Measurements from ENCODE around the gene SRGAP3. TPM values are rescaled to one million over a fixed set of nuclear protein-coding genes. Genes with fewer than 3 reads are reported as not detected.

The SRGAP3 gene
- total and polyA plus RNA-seq, 2 donors (not counting 1 experiment from before 2014, with no cell fraction given) = 1.4 to 1.5 TPM

GRCh38 chr3:9250236-9250635 lies 790 bp upstream of the SRGAP3 start:
- Mint-ChIP-seq H3K4me1 (peaks cover 20% of the 10 kb centered on the region), H3K27me3 (peaks cover 19% of the 10 kb centered on the region), H3K4me3 (no peak overlapping the region), H3K27ac (no peak overlapping the region), H3K9me3 (ENCODE audit: insufficient read depth) (no peaks in the 10 kb centered on the region)
- CTCF ChIA-PET = interaction anchor here (0.6 to 1.2 kb wide), 2 partner anchors 58 to 278 kb away, joined by 3 read pairs; no protein-coding TSS in a partner anchor
- intact Hi-C loops (cut with micrococcal nuclease) = no loop called here
- Histone ChIP-seq H4K20me1 (ENCODE audit: control insufficient read depth, insufficient read depth, low read length, poor library complexity, severe bottlenecking) (no peaks in the 10 kb centered on the region), H3K79me2 (ENCODE audit: control insufficient read depth, insufficient read depth, low read length) (no peaks in the 10 kb centered on the region), H3K36me3 (replicated peaks in 1 of 2; ENCODE audit: control extremely low read depth in 1 of 2, control insufficient read depth in 1 of 2, extremely low read depth in 1 of 2, insufficient read depth in 2 of 2, low read length in 1 of 2) (no peaks in the 10 kb centered on the region), H3K9me3 (ENCODE audit: control extremely low read depth in 1 of 3, control insufficient read depth in 2 of 3, insufficient read depth in 1 of 3, low read length in 2 of 3) (no peaks in the 10 kb centered on the region), H3K4me1 (ENCODE audit: control insufficient read depth in 2 of 2, insufficient read depth in 2 of 2, low read length in 2 of 2) (peaks cover 14 to 22% of the 10 kb centered on the region in 2 donors), H3K4me2 (replicated peaks; ENCODE audit: low read depth, low read length, poor library complexity, severe bottlenecking) (peak overlapping the region; percentile 91), H3K4me3 (ENCODE audit: control extremely low read depth in 1 of 5, extremely low read depth in 1 of 5, insufficient read depth in 1 of 5, low read depth in 2 of 5, low read length in 4 of 5) (no peak overlapping the region), H3K27me3 (replicated peaks in 1 of 4; ENCODE audit: control extremely low read depth in 1 of 4, control insufficient read depth in 3 of 4, insufficient read depth in 4 of 4, low read length in 3 of 4) (peaks cover 0 to 6% (median 0%) of the 10 kb centered on the region in 4 experiments), H3K27ac (ENCODE audit: low read length in 2 of 2) (no peak overlapping the region), H2AFZ (ENCODE audit: insufficient read depth, low read depth, low read length, poor library complexity, severe bottlenecking) (peak overlapping the region; percentile 79), H3K9ac (ENCODE audit: low read length) (no peak overlapping the region)
- 33% methylated on average over 1 of the region's 4 CpGs for whole genome bisulfite sequencing (ENCODE audit: insufficient coverage)
- TF ChIP-seq EZH2 (IDR thresholded peaks at IDR 0.05; ENCODE audit: borderline replicate concordance, insufficient read depth, low read depth, low read length, poor library complexity, severe bottlenecking) = no peak
- no peak for TF ChIP-seq CTCF (IDR thresholded peaks at IDR 0.05)
- POLR2A ChIA-PET = no interaction called here
- ATAC-seq (ENCODE audit: low read depth) (no peak), DNase-seq (no peak)

- peaks cover 12% of the 10 kb centered on the region for H3K27me3 Mint-ChIP-seq
- peak overlapping the region; percentile 61 for H3K9ac ChIP-seq (ENCODE audit: low read length)
- H2AFZ ChIP-seq (ENCODE audit: insufficient read depth, low read depth, low read length, poor library complexity, severe bottlenecking) = peak overlapping the region; percentile 79
- no peaks in the 10 kb centered on the region for H3K79me2 ChIP-seq (ENCODE audit: control insufficient read depth, insufficient read depth, low read length)
- H3K27ac Mint-ChIP-seq = no peak overlapping the region
- intact Hi-C loops (cut with micrococcal nuclease) = loop anchor here (1.0 to 2.0 kb wide), 2 partner anchors 54 to 285 kb away; partner anchors contain the start of gene RAD18
- H3K27me3 ChIP-seq (replicated peaks in 1 of 4; ENCODE audit: control extremely low read depth in 1 of 4, control insufficient read depth in 3 of 4, insufficient read depth in 4 of 4, low read length in 3 of 4) = peaks cover 0 to 6% (median 0%) of the 10 kb centered on the region in 4 experiments
- peaks cover 14 to 22% of the 10 kb centered on the region in 2 donors for H3K4me1 ChIP-seq (ENCODE audit: control insufficient read depth in 2 of 2, insufficient read depth in 2 of 2, low read length in 2 of 2)
- H3K9me3 ChIP-seq (ENCODE audit: control extremely low read depth in 1 of 3, control insufficient read depth in 2 of 3, insufficient read depth in 1 of 3, low read length in 2 of 3) = no peaks in the 10 kb centered on the region
- no peaks in the 10 kb centered on the region for H3K36me3 ChIP-seq (replicated peaks in 1 of 2; ENCODE audit: control extremely low read depth in 1 of 2, control insufficient read depth in 1 of 2, extremely low read depth in 1 of 2, insufficient read depth in 2 of 2, low read length in 1 of 2)
- POLR2A ChIA-PET = no interaction called here
- H3K27ac ChIP-seq (ENCODE audit: low read length in 2 of 2) = no peak overlapping the region
- peak overlapping the region; percentile 91 for H3K4me2 ChIP-seq (replicated peaks; ENCODE audit: low read depth, low read length, poor library complexity, severe bottlenecking)
- no peak for TF ChIP-seq EZH2 (IDR thresholded peaks at IDR 0.05; ENCODE audit: borderline replicate concordance, insufficient read depth, low read depth, low read length, poor library complexity, severe bottlenecking)
- TF ChIP-seq CTCF (IDR thresholded peaks at IDR 0.05) = no peak
- DNase-seq = peak; percentile 11
- H4K20me1 ChIP-seq (ENCODE audit: control insufficient read depth, insufficient read depth, low read length, poor library complexity, severe bottlenecking) = no peaks in the 10 kb centered on the region
- ATAC-seq (ENCODE audit: low read depth) = no peak
- WGBS (ENCODE audit: insufficient coverage) = 15% methylated on average over 4 of the region's 13 CpGs
- H3K4me1 Mint-ChIP-seq = peaks cover 20% of the 10 kb centered on the region
- H3K4me3 Mint-ChIP-seq = peak overlapping the region; percentile 86
- CTCF ChIA-PET = interaction anchor here (1.1 kb wide), 1 partner anchor 17 kb away, joined by 3 read pairs; no protein-coding TSS in a partner anchor
- peak overlapping the region; percentile 61 to 88 (median 69) for H3K4me3 ChIP-seq (ENCODE audit: control extremely low read depth in 1 of 5, extremely low read depth in 1 of 5, insufficient read depth in 1 of 5, low read depth in 2 of 5, low read length in 4 of 5)
- H3K9me3 Mint-ChIP-seq (ENCODE audit: insufficient read depth) = no peaks in the 10 kb centered on the region
These were observed 749 bp downstream of the SRGAP3 start for GRCh38 chr3:9248522-9249271.

All from B cell (primary cell).